ENCODE data around the gene STXBP5. TPM values are rescaled to one million over a fixed set of nuclear protein-coding genes. Genes with fewer than 3 reads are reported as not detected.

The STXBP5 gene
- total RNA-seq, 4 donors from 2014 or later: 19.7 to 37.2 (median 22.6) TPM

- ATAC-seq (ENCODE audit: low FRiP score): no peak
- no peak for DNase-seq (ENCODE audit: low spot score)
- TF ChIP-seq CTCF (IDR thresholded peaks at IDR 0.05): no peak
These were observed 78.3 kb downstream of the STXBP5 start for GRCh38 chr6:147282566-147282959.

- no peak for TF ChIP-seq CTCF (IDR thresholded peaks at IDR 0.05)
- DNase-seq (ENCODE audit: low spot score) (no peak), ATAC-seq (ENCODE audit: low FRiP score) (no peak)
These were observed 79.2 kb downstream of the STXBP5 start for GRCh38 chr6:147283460-147283859.

- DNase-seq (ENCODE audit: low spot score): no peak
- TF ChIP-seq CTCF (IDR thresholded peaks at IDR 0.05): no peak
- ATAC-seq (ENCODE audit: low FRiP score): peak; percentile 37
These were observed 81.1 kb downstream of the STXBP5 start for GRCh38 chr6:147285087-147285855.

- DNase-seq (ENCODE audit: low spot score): no peak
- no peak for TF ChIP-seq CTCF (IDR thresholded peaks at IDR 0.05)
- ATAC-seq (ENCODE audit: low FRiP score): no peak
These were observed 83.7 kb downstream of the STXBP5 start for GRCh38 chr6:147287869-147288271.

- TF ChIP-seq CTCF (IDR thresholded peaks at IDR 0.05): no peak
- DNase-seq (ENCODE audit: low spot score): no peak
- ATAC-seq (ENCODE audit: low FRiP score): no peak
These were observed 92.9 kb downstream of the STXBP5 start for GRCh38 chr6:147297124-147297523.

GRCh38 chr6:147297663-147298316 lies 93.6 kb downstream of the STXBP5 start:
- no peak for DNase-seq (ENCODE audit: low spot score)

More at GRCh38 chr6:147297663-147298316, 93.6 kb downstream of the STXBP5 start:
- no peak for TF ChIP-seq CTCF (IDR thresholded peaks at IDR 0.05)
- no peak for ATAC-seq (ENCODE audit: low FRiP score)

Measured in omental fat pad (tissue), 4 donors.